HepG2 (cell line): ENCODE data around the gene NKAIN2. TPM values are rescaled to one million over a fixed set of nuclear protein-coding genes. Genes with fewer than 3 reads are reported as not detected.

Experiments used
- ATAC-seq: fragments of 200-7000 bp; cut with Tn5 transposase; 3 replicates; pipeline ENCODE4 v1.9.1; 2020; ENCODE audit warnings: mild to moderate bottlenecking, moderate library complexity
- BruUV-seq: library from RNA; stranded (reverse); fragments of 400-500 nt; replicated peaks from 2 replicates; lab custom pipeline; 2021; lab: Mats Ljungman, UMichigan
- CTCF ChIA-PET: fragments of 300-600 bp; formaldehyde crosslinking; extraction: SDS; loops from one replicate; lab custom pipeline; 2021; ENCODE audit warnings: low total read pairs, inconsistent platforms, low intra/inter-chr PET ratio; lab: Yijun Ruan, JAX
- POLR2A ChIA-PET: fragments of 350-600 bp; sonication (Branson Sonifier 250); formaldehyde crosslinking; loops from one replicate; lab custom pipeline; 2020; ENCODE audit warnings: antibody characterized with exemption, inconsistent platforms; lab: Yijun Ruan, JAX
- DNase-seq: peaks from one replicate; pipeline ENCODE4 v3.0.0-alpha.2; 2015; ENCODE audit warnings: low spot score
- FAIRE-seq: peaks from 3 replicates; lab custom pipeline; 2011; peaks lifted over from hg19 to GRCh38; lab: Jason Lieb, UNC
- H2AFZ ChIP-seq: one replicate; pipeline ENCODE4 v1.6.1; 2011; ENCODE audit warnings: low read length, inconsistent platforms
- H3K27ac ChIP-seq: fragments of 300-600 bp; 3 replicates; pipeline ENCODE4 v1.8.0; 2011; ENCODE audit warnings: mixed run types, mild to moderate bottlenecking, mixed read lengths, low read length, inconsistent platforms; ENCODE audit not compliant: insufficient read depth; ENCODE audit errors: extremely low read length
- H3K27me3 ChIP-seq, 2 experiments: fragments of 200-600 bp in 1 of 2; 2 replicates in 1 of 2; 3 replicates in 1 of 2; pipeline versions ENCODE4 v1.6.0 to v1.8.0; 2011; ENCODE audit warnings: low read length in 2 of 2, mild to moderate bottlenecking in 2 of 2, moderate library complexity in 2 of 2, inconsistent platforms in 1 of 2; ENCODE audit not compliant: insufficient read depth in 2 of 2, control insufficient read depth in 1 of 2
- H3K36me3 ChIP-seq, 2 experiments: fragments of 200-600 bp in 1 of 2; replicated peaks in 1 of 2; 2 replicates in 1 of 2; 3 replicates in 1 of 2; pipeline versions ENCODE4 v1.5.1 to v1.8.0; 2011; ENCODE audit warnings: low read length in 2 of 2, inconsistent platforms in 1 of 2; ENCODE audit not compliant: insufficient read depth in 2 of 2, control insufficient read depth in 1 of 2
- H3K4me1 ChIP-seq: 2 replicates; pipeline ENCODE4 v1.5.1; 2012; ENCODE audit warnings: low read length, inconsistent platforms; ENCODE audit not compliant: insufficient read depth
- H3K4me2 ChIP-seq: 2 replicates; pipeline ENCODE4 v1.6.0; 2011; ENCODE audit warnings: low read depth, low read length, inconsistent platforms
- H3K4me3 ChIP-seq, 3 experiments: fragments of 200-600 bp in 1 of 3; sonication (generic), shearing (Covaris generic) in 1 of 3; replicated peaks in 1 of 3; 2 replicates each; pipeline ENCODE4 v1.5.1; 2011 to 2016; ENCODE audit warnings: low read length in 3 of 3, inconsistent platforms in 2 of 3, low read depth in 2 of 3, mild to moderate bottlenecking in 2 of 3, control low read depth in 1 of 3, mixed read lengths in 1 of 3; ENCODE audit not compliant: insufficient read depth in 1 of 3
- H3K79me2 ChIP-seq: one replicate; pipeline ENCODE4 v1.6.1; 2011; ENCODE audit warnings: low read length, inconsistent platforms; ENCODE audit not compliant: insufficient read depth
- H3K9ac ChIP-seq: 2 replicates; pipeline ENCODE4 v1.6.0; 2011; ENCODE audit warnings: mild to moderate bottlenecking, low read depth, low read length, inconsistent platforms; ENCODE audit not compliant: insufficient read depth
- H3K9me3 ChIP-seq: 2 replicates; pipeline ENCODE4 v1.5.1; 2012; ENCODE audit warnings: mild to moderate bottlenecking, low read length
- H4K20me1 ChIP-seq: 2 replicates; pipeline ENCODE4 v1.6.0; 2011; ENCODE audit warnings: inconsistent platforms, mild to moderate bottlenecking, low read length, moderate library complexity; ENCODE audit not compliant: insufficient read depth
- CBFB ChIP-seq: sonication (generic); formaldehyde crosslinking; IDR thresholded peaks from 2 replicates; pipeline ENCODE4 v1.4.0; 2020; ENCODE audit warnings: missing genetic modification reagents
- GTF3A ChIP-seq: sonication (generic); formaldehyde crosslinking; conservative IDR thresholded peaks from 2 replicates; pipeline ENCODE4 v1.4.0; 2020; ENCODE audit warnings: mild to moderate bottlenecking, missing genetic modification reagents
- KDM3A ChIP-seq: IDR thresholded peaks from 2 replicates; pipeline ENCODE4 v1.6.1; 2018; ENCODE audit warnings: low read depth, missing compliant biosample characterization
- NFKB2 ChIP-seq: sonication (generic); formaldehyde crosslinking; IDR thresholded peaks from 2 replicates; pipeline ENCODE4 v1.4.0; 2020; ENCODE audit warnings: missing genetic modification reagents, borderline replicate concordance
- PAWR ChIP-seq: sonication (generic); formaldehyde crosslinking; IDR thresholded peaks from 2 replicates; pipeline ENCODE4 v1.4.0; 2020; ENCODE audit warnings: missing genetic modification reagents, mild to moderate bottlenecking, borderline replicate concordance
- TARDBP ChIP-seq: sonication (generic); formaldehyde crosslinking; IDR thresholded peaks from 2 replicates; pipeline ENCODE4 v1.8.0; 2022; ENCODE audit warnings: mild to moderate bottlenecking, missing genetic modification reagents
- XRCC5 ChIP-seq: fragments of 200-400 bp; formaldehyde crosslinking; optimal IDR thresholded peaks from 2 replicates; pipeline ENCODE3; 2017; ENCODE audit warnings: mild to moderate bottlenecking, low read length
- ZNF101 ChIP-seq: sonication (generic); formaldehyde crosslinking; IDR thresholded peaks from 2 replicates; pipeline ENCODE4 v1.4.0; 2020; ENCODE audit warnings: mild to moderate bottlenecking, low read depth, missing genetic modification reagents, borderline replicate concordance
- ZNF3 ChIP-seq: IDR thresholded peaks from 2 replicates; pipeline ENCODE4 v1.7.0; 2017; ENCODE audit warnings: inconsistent platforms
- ZNF441 ChIP-seq: sonication (generic); formaldehyde crosslinking; IDR thresholded peaks from 2 replicates; pipeline ENCODE4 v1.7.0; 2021; ENCODE audit warnings: missing genetic modification reagents, borderline replicate concordance
- WGBS: methylation state at CpG from one replicate; pipeline ENCODE4 v1.1.6; 2017; ENCODE audit warnings: low lambda C conversion rate; 5-methylcytosine and 5-hydroxymethylcytosine counted together
- in situ Hi-C: cut with HindIII; loops from 2 replicates; pipeline ENCODE4 v1.10.0; 2017; ENCODE audit warnings: low pct_unique_long_range_greater_than_20kb; ENCODE audit not compliant: extremely low pct_ligation_motif_present
- intact Hi-C: fragments of 100-400 bp; cut with micrococcal nuclease; formaldehyde crosslinking; loops from one replicate; pipeline ENCODE4 v1.10.0; 2022; ENCODE audit not compliant: unreplicated experiment
- polyA plus RNA-seq, 8 experiments: library from polyadenylated mRNA; depleted of rRNA in 3 of 8; stranded (reverse) in 7 of 8; unstranded in 1 of 8; fragments of >200 nt; fragmentation: Illumina TruSeq in 4 of 8; extraction: Trizol in 4 of 8; gene quantifications; 2 replicates each; pipeline versions ENCODE4 v1.2.1 to v1.2.3, GENCODE V29; 2011 to 2016; ENCODE audit warnings: low read depth in 4 of 8, missing spikeins in 1 of 8, mixed read lengths in 1 of 8; ENCODE audit not compliant: insufficient read depth in 1 of 8
- total RNA-seq, 5 experiments: library from RNA; depleted of rRNA; stranded (reverse); fragments of >200 nt; fragmentation: Illumina TruSeq; extraction: Trizol; gene quantifications; 2 replicates each; pipeline ENCODE4 v1.2.3, GENCODE V29; 2016; ENCODE audit warnings: low read depth in 1 of 5
- TF ChIP-seq, protein P1 (sequence below): sonication (generic); formaldehyde crosslinking; IDR thresholded peaks from 2 replicates; pipeline ENCODE4 v1.5.1; 2020; ENCODE audit warnings: missing genetic modification reagents, mild to moderate bottlenecking, borderline replicate concordance
- TF ChIP-seq, protein P2 (sequence below): sonication (generic); formaldehyde crosslinking; IDR thresholded peaks from 2 replicates; pipeline ENCODE4 v1.8.1; 2023; ENCODE audit warnings: mild to moderate bottlenecking, missing genetic modification reagents

Gene NKAIN2
- total and polyA plus RNA-seq, 2 of the 13 experiments (the other 11 are each of a cell fraction or from before 2014, with no cell fraction given): not detected

DNA sequence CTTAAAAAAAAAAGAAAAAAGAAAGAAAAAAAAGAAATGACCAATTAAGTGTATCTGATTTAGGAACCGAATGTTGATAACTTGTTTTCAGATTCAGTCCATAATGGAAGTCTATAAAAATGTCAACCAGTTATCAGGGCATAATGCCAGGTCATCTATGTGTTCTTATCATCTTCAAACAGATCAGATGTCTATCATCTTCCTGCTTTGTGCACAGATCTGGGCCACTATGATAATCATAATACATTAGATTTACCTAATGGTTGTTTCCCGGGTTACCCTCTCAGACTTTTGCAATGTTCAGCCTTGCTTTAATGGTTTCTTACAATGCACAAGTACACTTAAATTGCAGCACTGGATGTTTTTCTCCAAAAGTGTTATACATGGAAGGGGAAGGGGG is 100.6 kb downstream of the NKAIN2 start:
- no peaks in the 10 kb centered on the region for H3K9me3 ChIP-seq
- no peak for TF ChIP-seq KDM3A (CRISPR knock-in tag)
- no peak for TF ChIP-seq PAWR (CRISPR knock-in tag)
- TF ChIP-seq XRCC5: no peak
- no peak for TF ChIP-seq TARDBP (CRISPR knock-in tag)
- TF ChIP-seq, protein P1, sequence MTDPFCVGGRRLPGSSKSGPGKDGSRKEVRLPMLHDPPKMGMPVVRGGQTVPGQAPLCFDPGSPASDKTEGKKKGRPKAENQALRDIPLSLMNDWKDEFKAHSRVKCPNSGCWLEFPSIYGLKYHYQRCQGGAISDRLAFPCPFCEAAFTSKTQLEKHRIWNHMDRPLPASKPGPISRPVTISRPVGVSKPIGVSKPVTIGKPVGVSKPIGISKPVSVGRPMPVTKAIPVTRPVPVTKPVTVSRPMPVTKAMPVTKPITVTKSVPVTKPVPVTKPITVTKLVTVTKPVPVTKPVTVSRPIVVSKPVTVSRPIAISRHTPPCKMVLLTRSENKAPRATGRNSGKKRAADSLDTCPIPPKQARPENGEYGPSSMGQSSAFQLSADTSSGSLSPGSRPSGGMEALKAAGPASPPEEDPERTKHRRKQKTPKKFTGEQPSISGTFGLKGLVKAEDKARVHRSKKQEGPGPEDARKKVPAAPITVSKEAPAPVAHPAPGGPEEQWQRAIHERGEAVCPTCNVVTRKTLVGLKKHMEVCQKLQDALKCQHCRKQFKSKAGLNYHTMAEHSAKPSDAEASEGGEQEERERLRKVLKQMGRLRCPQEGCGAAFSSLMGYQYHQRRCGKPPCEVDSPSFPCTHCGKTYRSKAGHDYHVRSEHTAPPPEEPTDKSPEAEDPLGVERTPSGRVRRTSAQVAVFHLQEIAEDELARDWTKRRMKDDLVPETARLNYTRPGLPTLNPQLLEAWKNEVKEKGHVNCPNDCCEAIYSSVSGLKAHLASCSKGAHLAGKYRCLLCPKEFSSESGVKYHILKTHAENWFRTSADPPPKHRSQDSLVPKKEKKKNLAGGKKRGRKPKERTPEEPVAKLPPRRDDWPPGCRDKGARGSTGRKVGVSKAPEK (CRISPR knock-in tag): no peak
- TF ChIP-seq GTF3A (CRISPR knock-in tag): no peak
- TF ChIP-seq, protein P2, sequence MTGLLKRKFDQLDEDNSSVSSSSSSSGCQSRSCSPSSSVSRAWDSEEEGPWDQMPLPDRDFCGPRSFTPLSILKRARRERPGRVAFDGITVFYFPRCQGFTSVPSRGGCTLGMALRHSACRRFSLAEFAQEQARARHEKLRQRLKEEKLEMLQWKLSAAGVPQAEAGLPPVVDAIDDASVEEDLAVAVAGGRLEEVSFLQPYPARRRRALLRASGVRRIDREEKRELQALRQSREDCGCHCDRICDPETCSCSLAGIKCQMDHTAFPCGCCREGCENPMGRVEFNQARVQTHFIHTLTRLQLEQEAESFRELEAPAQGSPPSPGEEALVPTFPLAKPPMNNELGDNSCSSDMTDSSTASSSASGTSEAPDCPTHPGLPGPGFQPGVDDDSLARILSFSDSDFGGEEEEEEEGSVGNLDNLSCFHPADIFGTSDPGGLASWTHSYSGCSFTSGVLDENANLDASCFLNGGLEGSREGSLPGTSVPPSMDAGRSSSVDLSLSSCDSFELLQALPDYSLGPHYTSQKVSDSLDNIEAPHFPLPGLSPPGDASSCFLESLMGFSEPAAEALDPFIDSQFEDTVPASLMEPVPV (CRISPR knock-in tag): no peak
- no peak for TF ChIP-seq ZNF101 (CRISPR knock-in tag)
- no peak for TF ChIP-seq ZNF441 (CRISPR knock-in tag)
- no peak for TF ChIP-seq CBFB (CRISPR knock-in tag)
- TF ChIP-seq ZNF3 (CRISPR knock-in tag): no peak
- TF ChIP-seq NFKB2: no peak
- no peaks in the 10 kb centered on the region for H3K36me3 ChIP-seq
- 1% methylated on average over 2 of the region's 2 CpGs for WGBS
- no peaks in the 10 kb centered on the region for H4K20me1 ChIP-seq
- no peak overlapping the region for H3K4me2 ChIP-seq
- H3K9ac ChIP-seq: no peak overlapping the region
- no peaks in the 10 kb centered on the region for H3K4me1 ChIP-seq
- in situ Hi-C loops (no loop called here), intact Hi-C loops (no loop called here)
- H2AFZ ChIP-seq: no peak overlapping the region
- H3K27me3 ChIP-seq: no peaks in the 10 kb centered on the region
- no peak for DNase-seq
- CTCF ChIA-PET: no interaction called here
- H3K27ac ChIP-seq: no peak overlapping the region
- FAIRE-seq: no peak
- no peaks in the 10 kb centered on the region for H3K79me2 ChIP-seq
- H3K4me3 ChIP-seq: no peak overlapping the region
- BruUV-seq: no TSS peak
- ATAC-seq: no peak
- POLR2A ChIA-PET: no interaction called here
